ENCODE results near the gene TMEM134.
"Not testable (repeated sequence)": the region's sequence is repeated elsewhere in the genome, so short reads cannot be mapped to it uniquely, and the experiment has no call there.

GRCh38 chr11:67485873-67486361 lies 16.9 kb upstream of the TMEM134 start:
- not testable (repeated sequence) for TF ChIP-seq CTCF, MYC, MAX (IDR thresholded peaks at IDR 0.05; ENCODE audit: low read depth, low read length)

Data from NB4 (cell line).